HG02588 (cell line): ENCODE measurements around the gene MLLT6.
A peak's percentile ranks its signal among the peaks of the same experiment; 100 is the strongest.

Experiments used
- ATAC-seq: cut with Tn5 transposase; IDR thresholded peaks from one replicate; pipeline ENCODE4 v1.9.1; 2021; ENCODE audit warnings: mild to moderate bottlenecking, moderate library complexity; ENCODE audit not compliant: unreplicated experiment

The MLLT6 gene

GRCh38 chr17:38704606-38705522 is at the start of gene MLLT6:
Gene MLLT6, plus strand, starts transcription at chr17:38705273. Its CDS starts 360 bp downstream, at chr17:38705633.
- ATAC-seq: no peak

DNA sequence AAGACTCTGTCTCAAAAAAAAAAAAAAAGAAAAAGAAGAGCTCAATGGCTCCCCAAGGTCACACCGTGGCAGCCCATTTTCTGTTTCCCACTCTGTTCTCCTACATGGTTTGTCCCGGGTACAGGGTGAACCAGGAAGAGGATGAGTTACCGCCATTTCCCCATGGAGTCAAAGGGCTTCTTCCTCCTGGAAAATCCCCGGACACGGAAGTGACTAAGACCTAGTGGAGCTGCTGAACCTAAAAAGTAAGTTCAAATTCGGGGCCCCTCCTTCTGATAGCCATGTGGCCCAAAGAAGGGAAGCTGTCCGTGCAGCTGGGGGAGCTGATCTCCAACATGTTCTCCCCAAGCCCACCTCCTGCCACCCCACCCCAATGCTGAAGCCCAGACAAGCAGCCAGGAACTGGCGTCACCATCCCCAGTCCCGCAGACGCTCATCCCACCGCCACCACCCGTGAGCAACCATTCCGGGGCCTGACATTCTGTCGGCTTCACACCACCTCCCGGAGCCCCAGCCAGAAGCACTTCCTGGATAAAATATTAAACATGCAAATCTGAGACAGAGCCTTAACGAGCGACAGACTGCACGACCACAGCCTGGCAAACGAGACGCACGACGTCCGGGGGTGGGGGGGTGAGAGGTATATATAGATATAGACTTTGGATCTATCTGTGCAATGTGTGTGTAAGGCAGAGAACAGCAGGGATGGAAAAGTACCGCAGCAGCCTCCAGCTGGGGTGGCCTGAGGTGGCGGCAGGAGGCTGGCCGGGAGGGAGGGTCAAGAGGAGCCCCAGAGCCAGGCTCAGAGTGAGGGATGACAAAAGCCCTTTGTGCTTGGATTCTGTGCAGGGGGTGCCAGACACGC is 47.9 kb upstream of the MLLT6 start:
- no peak for ATAC-seq

GRCh38 chr17:38657824-38658740 is 47.0 kb upstream of the MLLT6 start:
- ATAC-seq: no peak

DNA sequence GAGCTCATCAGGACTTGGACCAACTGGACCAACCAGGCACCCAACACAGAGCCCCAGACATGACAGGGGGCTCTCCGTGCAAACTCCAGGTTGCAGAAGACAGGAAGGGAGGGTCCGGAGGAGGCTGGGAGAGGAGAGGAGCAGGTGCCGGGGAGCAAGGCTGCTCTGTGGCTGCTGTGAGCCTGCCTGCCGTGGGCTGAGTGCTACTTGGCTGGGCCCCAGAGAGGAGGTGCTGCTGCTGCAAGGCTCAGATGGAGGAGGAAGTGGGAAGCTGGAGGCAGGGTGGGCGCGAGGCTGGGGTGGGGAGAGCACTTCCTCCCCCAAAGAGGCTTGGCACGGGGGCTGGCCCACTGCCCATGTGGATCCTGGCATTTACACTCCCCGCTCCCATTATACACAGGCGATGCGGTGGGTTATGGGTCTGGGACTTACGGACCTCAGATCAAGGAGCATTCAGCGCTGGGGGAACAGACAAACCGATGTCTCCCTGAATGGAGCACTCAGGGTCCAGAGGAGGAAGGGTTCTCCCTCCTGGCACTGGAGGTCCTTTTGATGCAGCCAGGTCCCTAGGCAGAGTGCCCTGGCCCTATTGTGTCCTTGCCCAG is 46.2 kb upstream of the MLLT6 start:
- ATAC-seq: no peak

DNA sequence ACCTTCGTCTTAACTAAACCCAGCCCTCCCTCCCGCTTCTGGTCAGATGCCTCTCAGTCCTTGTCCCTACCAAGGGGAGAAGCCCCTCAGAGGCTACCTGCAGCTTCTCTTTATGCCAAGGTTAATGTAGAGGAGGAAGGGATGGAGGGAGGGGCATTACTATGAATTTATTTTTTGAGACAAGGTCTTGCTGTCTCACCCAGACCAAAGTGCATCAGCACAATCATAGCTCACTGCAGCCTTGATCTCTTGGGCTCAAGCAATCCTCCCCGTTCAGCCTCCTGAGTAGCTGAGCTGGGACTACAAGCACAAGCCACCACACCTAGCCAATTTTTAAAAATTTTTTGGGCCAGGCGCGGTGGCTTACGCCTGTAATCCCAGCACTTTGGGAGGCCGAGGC is 45.7 kb upstream of the MLLT6 start:
- no peak for ATAC-seq

DNA sequence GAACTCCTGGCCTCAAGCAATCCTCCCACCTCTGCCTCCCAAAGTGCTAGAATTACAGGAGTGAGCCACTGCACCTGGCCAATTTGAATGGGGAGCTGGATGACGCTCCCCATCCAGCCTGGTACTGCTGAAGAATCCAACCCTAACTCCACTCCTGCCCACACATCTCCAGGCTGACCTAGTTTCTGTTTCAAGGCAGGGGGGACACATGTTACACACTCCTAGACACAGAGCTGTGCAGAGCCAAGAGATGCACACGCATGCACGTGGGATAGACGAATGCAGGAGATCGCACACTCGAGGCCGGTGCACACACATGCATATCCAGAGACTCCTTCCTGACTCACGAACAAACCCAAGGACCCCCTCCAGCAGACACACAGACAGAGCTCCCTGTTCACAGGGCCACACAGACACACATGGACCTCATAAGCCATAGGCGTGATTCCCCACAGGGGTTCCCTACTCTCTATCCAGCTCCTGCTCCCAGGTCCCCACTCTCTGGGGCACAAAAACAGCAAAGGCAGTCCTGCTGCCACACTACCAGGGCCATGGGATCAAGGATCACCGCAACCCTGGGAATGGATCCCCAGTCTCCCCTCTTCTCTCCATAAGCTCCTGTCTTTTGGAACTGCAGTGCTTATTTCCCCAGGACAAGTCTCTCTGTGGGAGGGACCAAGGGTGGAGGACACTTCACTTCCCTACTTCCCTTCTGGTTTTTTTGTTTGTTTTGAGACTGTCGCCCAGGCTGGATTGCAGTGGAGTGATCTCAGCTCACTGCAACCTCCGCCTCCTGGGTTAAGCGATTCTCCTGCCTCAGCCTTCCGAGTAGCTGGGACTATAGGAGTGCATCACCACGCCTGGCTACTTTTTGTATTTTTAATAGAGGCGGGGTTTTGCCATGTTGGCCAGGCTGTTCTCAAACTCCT is 44.7 kb upstream of the MLLT6 start:
- ATAC-seq: no peak

DNA sequence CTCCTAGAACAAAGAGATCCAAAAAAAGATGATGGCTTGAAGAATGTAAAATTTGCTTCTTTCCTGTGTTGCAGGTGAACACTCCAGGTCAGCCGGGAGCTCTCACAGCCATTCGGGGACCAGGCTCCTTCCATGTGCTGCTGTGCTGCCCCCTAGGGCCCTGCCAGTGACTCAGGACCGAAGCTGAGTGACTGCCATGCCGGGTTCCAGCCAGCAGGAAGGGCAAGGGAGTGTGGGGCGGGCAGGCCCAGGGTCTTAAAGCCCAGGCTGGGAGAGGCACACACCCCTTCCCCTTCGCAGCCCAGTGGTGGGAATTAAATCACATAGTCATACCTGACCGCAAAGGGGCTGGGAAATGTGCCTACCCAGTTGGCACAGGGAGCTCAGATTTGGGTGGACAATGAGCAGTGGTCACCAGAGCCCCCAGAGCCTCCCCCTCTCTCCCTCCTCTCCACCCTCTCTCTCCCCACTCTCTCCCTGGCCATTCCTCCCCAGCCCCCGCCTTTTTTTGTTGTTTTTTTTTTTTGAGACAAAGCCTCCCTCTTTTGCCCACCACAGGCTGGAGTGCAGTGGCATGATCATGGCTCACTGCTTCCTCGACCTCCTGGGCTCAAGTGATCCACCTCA is 41.8 kb upstream of the MLLT6 start:
- no peak for ATAC-seq

DNA sequence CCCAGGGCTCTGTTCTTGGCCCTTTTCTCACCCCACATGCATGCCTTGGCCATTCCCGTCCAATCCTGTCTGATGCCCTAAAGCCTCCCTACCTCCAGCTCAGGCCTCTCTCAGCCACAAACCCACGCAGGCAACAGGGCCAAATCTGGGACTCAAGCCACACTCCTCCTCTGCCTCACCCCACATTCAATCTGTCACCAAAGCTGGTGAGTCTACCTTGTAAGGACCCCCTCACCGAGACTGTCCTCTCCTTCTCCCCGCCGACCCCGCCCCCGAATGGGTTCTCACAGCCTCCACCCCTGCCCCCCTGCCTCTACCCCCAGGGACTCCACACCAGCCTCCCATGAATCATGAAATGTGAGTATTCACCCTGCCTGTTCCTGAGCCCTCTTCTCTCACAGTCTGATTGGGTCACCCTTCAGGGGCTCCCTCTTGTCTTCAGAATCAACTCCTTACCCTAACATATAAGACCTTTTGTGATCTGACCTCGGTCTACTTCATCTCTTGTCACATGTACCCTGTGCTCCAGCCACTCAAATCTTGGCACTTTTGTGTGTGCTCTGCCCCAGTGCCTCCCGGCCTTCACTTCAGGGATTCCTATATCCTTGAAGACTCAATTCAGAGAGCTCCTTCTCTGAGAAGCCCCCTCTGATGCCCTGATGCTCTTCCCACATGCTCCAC is 41.0 kb upstream of the MLLT6 start:
- ATAC-seq: no peak

DNA sequence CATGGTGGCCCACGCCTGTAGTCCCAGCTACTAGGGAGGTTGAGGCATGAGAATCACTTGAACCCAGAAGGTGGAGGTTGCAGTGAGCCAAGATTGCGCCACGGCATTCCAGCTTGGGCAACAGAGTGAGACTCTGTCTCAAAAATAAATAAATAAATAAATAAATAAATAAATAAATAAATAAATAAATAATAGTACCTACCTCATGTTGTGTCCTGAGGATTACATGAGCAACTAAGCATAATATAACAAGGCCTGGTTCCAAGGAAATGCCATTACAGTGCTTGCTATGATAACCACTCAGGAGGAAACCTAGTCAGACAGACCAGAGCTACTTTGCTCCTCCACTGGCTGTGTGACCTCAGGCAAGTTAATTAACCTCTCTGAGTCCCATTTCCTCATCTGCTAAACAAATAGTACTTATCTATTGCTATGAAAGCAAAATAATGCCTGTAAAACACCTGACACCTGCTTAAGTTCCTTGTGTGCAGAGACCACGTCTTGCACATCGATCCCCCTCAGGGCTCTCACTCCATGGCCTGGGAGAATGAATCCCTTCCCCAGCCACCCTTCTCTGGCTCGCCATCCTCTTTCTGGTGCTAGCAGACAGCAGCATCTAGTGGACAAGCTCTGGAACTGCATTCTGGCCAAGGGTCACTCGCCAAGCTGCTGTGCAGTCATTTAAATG is 37.8 kb upstream of the MLLT6 start:
- no peak for ATAC-seq

GRCh38 chr17:38667787-38668122 is 37.3 kb upstream of the MLLT6 start:
- no peak for ATAC-seq

DNA sequence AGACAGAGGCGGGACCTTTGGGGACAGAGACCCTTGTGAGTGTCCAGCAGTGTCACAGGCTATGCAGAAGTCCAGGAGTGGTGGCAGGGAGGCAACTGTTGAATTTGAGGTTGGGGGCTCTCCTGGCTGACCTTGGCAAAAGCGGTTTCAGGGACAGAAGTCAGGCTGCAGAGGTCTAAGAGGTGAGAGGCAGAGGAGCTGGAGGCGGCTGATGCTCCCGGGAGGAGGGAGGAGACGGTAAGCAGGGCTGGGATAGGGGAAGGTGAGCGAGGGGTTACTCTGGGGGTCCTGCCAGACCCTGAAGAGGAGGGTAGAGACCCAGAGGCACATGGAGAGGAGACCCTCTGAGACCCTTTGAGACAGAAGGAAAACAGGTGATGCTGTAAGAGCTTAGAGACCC is 35.6 kb upstream of the MLLT6 start:
- no peak for ATAC-seq

DNA sequence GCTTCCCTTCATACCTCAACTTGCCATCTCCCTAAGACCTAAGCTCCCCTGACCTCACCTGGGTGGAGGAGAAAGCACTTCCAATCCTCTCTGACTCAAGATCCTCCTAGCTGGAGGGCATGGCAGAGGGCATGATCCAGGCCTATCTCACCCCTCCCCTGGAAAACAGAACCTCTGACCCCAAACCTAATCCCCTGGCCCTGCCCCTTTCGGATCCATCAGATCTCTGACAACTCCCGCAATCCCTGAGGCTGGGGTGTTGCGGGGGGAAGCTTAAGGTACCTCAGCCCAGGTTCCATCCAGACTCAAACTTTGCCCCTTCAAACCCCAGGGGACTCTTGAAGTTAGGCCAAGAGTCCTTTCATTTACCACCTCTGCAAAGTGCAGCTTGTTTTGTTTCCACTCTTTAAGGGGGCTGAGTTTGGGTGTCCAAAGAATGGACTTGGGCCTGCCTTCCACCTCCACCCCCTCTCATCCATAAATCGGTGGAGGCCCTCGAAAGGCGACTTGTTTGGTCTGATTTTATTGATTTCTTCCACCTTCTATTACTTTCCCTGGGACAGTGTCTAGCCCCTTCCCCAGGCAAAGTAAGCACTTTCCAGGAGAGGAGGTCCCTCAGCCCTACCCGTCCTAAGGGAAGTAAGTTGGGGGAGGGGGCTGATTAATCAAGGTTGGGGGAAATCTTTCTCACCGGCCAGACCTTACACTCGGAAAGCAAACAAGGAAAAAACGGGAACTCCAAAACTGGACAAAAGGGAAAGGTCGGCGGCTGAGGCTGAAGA is 32.9 kb upstream of the MLLT6 start:
- ATAC-seq: no peak

GRCh38 chr17:38672788-38673706 is 32.0 kb upstream of the MLLT6 start:
- no peak for ATAC-seq

- ATAC-seq: no peak
These were observed 31.4 kb upstream of the MLLT6 start for GRCh38 chr17:38673707-38674013.

DNA sequence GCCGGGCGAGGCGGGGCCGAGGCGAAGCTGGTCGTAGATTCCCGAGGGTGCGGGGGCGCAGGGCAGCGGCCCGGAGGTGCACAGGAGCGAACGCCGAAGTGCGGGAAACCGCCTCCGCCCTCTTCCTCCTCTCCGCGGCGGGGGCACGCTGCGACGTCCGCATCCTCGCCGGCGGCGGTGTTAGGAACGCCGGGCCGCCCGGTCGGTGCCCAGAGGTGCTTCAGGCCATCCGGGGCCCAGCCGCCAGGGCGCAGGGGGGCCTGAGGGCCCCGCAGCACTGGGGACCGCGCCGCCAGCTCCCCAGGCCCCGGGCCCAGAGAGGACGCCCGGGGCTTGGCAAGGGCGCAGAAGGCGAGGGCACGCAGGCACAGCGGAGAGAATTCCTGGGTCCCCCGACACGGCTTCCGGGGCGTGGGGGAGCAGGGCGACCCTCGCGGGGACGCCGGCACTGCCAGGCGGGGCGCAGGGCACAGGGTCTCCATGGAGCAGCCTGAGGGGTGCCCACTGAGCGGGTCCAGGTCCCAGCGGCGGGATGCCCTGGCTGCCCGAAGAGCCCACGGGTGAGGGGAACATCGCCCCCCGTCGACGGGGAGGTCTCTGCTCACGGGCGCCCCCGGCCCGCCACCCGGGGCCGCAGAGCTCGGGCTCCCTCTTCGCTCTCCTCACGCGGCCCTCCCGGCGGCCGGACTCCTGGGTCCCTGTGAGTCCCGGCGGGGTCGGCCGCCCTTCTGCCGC is 30.9 kb upstream of the MLLT6 start:
- ATAC-seq: peak; percentile 23
